ENCODE measurements around the gene ZFYVE28.

ZFYVE28 gene

DNA sequence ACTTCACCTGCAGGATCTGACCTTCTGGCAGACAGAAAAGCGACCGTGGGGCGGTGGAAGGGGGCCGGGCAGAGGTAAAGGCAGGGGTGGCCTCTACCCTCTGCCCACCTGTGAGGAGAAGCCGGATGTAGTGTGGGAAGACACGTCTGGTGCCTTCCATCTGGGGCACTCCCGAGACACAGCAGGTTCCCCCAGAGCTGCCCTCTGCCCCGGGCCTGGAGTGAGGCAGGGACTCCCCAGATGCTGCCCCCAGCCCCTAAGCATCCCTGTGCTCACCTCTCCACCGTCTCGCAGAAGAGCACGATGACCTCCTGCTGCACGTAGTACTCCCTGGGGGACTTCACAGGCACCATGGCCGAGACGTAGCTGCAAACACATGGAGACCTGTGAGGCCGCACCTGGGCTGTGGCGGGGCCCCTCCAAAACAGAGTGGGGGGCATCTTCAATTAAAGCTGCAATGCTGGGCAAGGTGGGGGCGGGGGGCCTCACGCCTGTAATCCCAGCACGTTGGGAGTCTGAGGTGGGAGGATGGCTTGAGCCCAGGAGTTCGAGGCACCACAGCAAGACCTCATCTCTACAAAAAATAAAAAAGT is 81.2 kb downstream of the ZFYVE28 start:
- TF ChIP-seq FOXP2 (optimal IDR thresholded peaks at IDR 0.05; ENCODE audit: borderline replicate concordance, extremely low read depth, extremely low read length, insufficient read depth), result no peak
- no peak for TF ChIP-seq TAF1 (IDR thresholded peaks at IDR 0.05; ENCODE audit: borderline replicate concordance, insufficient read depth, low read length)
- TF ChIP-seq POLR2AphosphoS5 (IDR thresholded peaks at IDR 0.05; ENCODE audit: low read depth, low read length), result no peak
- TF ChIP-seq SIN3A (IDR thresholded peaks at IDR 0.05; ENCODE audit: borderline replicate concordance, insufficient read depth, low read length), result no peak
- TF ChIP-seq, protein P1, sequence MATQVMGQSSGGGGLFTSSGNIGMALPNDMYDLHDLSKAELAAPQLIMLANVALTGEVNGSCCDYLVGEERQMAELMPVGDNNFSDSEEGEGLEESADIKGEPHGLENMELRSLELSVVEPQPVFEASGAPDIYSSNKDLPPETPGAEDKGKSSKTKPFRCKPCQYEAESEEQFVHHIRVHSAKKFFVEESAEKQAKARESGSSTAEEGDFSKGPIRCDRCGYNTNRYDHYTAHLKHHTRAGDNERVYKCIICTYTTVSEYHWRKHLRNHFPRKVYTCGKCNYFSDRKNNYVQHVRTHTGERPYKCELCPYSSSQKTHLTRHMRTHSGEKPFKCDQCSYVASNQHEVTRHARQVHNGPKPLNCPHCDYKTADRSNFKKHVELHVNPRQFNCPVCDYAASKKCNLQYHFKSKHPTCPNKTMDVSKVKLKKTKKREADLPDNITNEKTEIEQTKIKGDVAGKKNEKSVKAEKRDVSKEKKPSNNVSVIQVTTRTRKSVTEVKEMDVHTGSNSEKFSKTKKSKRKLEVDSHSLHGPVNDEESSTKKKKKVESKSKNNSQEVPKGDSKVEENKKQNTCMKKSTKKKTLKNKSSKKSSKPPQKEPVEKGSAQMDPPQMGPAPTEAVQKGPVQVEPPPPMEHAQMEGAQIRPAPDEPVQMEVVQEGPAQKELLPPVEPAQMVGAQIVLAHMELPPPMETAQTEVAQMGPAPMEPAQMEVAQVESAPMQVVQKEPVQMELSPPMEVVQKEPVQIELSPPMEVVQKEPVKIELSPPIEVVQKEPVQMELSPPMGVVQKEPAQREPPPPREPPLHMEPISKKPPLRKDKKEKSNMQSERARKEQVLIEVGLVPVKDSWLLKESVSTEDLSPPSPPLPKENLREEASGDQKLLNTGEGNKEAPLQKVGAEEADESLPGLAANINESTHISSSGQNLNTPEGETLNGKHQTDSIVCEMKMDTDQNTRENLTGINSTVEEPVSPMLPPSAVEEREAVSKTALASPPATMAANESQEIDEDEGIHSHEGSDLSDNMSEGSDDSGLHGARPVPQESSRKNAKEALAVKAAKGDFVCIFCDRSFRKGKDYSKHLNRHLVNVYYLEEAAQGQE (IDR thresholded peaks at IDR 0.05; ENCODE audit: insufficient read depth in 1 of 2, low read depth in 2 of 2, low read length in 2 of 2), result no peak

- TF ChIP-seq TAF1 (IDR thresholded peaks at IDR 0.05; ENCODE audit: borderline replicate concordance, insufficient read depth, low read length), result no peak
- TF ChIP-seq SIN3A (IDR thresholded peaks at IDR 0.05; ENCODE audit: borderline replicate concordance, insufficient read depth, low read length), result no peak
- no peak for TF ChIP-seq FOXP2 (optimal IDR thresholded peaks at IDR 0.05; ENCODE audit: borderline replicate concordance, extremely low read depth, extremely low read length, insufficient read depth)
- TF ChIP-seq POLR2AphosphoS5 (IDR thresholded peaks at IDR 0.05; ENCODE audit: low read depth, low read length), result no peak
- TF ChIP-seq, protein P1 (IDR thresholded peaks at IDR 0.05; ENCODE audit: insufficient read depth in 1 of 2, low read depth in 2 of 2, low read length in 2 of 2), result no peak
Measured at GRCh38 chr4:2336659-2337058, 81.8 kb downstream of the ZFYVE28 start.

GRCh38 chr4:2335729-2336101 is 82.7 kb downstream of the ZFYVE28 start:
- TF ChIP-seq, protein P1 (IDR thresholded peaks at IDR 0.05; ENCODE audit: insufficient read depth in 1 of 2, low read depth in 2 of 2, low read length in 2 of 2), result no peak
- TF ChIP-seq SIN3A (IDR thresholded peaks at IDR 0.05; ENCODE audit: borderline replicate concordance, insufficient read depth, low read length) (no peak), POLR2AphosphoS5 (IDR thresholded peaks at IDR 0.05; ENCODE audit: low read depth, low read length) (no peak), TAF1 (IDR thresholded peaks at IDR 0.05; ENCODE audit: borderline replicate concordance, insufficient read depth, low read length) (no peak)

GRCh38 chr4:2334826-2335728 is 83.4 kb downstream of the ZFYVE28 start:
- no peak for TF ChIP-seq POLR2AphosphoS5 (IDR thresholded peaks at IDR 0.05; ENCODE audit: low read depth, low read length)

- TF ChIP-seq FOXP2 (optimal IDR thresholded peaks at IDR 0.05; ENCODE audit: borderline replicate concordance, extremely low read depth, extremely low read length, insufficient read depth), result no peak
- TF ChIP-seq SIN3A (IDR thresholded peaks at IDR 0.05; ENCODE audit: borderline replicate concordance, insufficient read depth, low read length), result no peak
- TF ChIP-seq TAF1 (IDR thresholded peaks at IDR 0.05; ENCODE audit: borderline replicate concordance, insufficient read depth, low read length), result no peak
Measured at GRCh38 chr4:2333916-2334644, 84.4 kb downstream of the ZFYVE28 start.
